Measurements from ENCODE around the gene CLCF1.

DNA sequence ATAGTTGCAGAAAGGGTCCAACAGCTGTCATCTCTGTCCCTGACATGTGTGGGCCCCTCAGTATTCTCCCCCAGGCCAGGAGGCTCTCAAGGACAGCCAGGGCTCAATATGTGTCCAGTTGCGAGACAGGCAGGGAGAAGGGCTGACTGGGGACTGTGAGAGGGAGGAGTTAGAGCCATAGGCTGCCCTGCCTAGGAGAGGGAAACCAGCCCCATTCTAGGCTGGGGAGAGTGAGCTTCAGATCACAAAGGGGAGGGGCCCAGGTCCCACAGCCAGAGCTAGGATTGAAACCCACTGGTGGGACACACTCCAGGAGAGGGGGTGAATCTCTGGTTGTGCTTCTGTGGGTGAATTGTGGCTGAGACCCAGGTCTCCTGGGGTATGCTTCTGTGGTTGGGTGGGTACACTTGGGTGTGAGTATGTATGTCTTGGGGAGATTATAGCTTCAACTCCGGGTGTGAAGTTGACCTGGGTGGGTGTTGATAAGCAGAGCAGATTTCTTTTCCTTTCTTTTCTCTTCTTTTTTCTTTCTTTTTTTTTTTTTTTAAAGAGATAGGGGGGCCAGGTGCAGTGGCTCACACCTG is 40.0 kb upstream of the CLCF1 start:
- TF ChIP-seq RAD21 (conservative IDR thresholded peaks at IDR 0.05), result no peak
- TF ChIP-seq, protein P1, sequence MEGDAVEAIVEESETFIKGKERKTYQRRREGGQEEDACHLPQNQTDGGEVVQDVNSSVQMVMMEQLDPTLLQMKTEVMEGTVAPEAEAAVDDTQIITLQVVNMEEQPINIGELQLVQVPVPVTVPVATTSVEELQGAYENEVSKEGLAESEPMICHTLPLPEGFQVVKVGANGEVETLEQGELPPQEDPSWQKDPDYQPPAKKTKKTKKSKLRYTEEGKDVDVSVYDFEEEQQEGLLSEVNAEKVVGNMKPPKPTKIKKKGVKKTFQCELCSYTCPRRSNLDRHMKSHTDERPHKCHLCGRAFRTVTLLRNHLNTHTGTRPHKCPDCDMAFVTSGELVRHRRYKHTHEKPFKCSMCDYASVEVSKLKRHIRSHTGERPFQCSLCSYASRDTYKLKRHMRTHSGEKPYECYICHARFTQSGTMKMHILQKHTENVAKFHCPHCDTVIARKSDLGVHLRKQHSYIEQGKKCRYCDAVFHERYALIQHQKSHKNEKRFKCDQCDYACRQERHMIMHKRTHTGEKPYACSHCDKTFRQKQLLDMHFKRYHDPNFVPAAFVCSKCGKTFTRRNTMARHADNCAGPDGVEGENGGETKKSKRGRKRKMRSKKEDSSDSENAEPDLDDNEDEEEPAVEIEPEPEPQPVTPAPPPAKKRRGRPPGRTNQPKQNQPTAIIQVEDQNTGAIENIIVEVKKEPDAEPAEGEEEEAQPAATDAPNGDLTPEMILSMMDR (IDR thresholded peaks at IDR 0.05; ENCODE audit: poor library complexity, severe bottlenecking), result no peak
- no peak for TF ChIP-seq TAF1 (IDR thresholded peaks at IDR 0.05; ENCODE audit: low read depth)
- no peak for TF ChIP-seq POLR2AphosphoS5 (IDR thresholded peaks at IDR 0.05)
- no peak for TF ChIP-seq EP300 (conservative IDR thresholded peaks at IDR 0.05; ENCODE audit: poor library complexity, severe bottlenecking)
- TF ChIP-seq EZH2 (IDR thresholded peaks at IDR 0.05; ENCODE audit: borderline replicate concordance, insufficient read depth, low read length, poor library complexity, severe bottlenecking), result no peak

All from neural cell (in vitro differentiated cells).